ENCODE results near the gene VILL.
"Not testable (repeated sequence)": the region's sequence is repeated elsewhere in the genome, so short reads cannot be mapped to it uniquely, and the experiment has no call there.

The VILL gene

DNA sequence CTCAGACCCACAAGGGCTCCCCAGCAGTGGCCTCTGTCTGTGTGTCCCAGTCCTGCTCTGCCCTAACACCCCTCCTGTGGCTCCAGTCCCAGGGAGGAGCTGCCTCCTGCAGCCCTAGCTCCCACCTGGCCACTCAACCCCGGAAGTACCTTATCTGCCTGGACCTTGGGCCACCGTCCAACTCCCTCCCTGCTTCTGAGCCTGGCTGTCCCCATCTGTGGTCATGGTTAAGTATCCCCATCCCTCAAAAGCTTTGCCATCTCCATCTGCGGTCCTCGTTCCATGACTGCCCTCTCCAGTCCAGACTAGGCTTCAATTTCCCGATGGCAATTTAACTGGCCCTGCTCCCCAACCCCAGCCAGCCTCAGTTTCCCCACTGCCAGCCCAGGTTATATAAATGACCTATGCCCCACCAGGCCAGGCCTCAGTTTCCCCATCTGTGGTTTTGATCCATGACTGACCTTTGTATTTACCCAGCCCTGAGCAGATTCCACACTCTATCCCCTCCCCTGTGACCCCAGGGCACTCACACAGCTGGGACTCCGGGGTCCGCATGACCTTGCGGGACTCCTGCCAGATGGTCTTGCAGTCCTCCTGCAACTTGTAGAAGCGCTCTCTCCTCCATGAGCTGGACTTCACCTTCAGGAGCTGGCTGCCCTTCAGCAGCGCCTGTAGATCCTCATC, 29.2 kb downstream of the VILL start:
- DNase-seq: no peak

DNA sequence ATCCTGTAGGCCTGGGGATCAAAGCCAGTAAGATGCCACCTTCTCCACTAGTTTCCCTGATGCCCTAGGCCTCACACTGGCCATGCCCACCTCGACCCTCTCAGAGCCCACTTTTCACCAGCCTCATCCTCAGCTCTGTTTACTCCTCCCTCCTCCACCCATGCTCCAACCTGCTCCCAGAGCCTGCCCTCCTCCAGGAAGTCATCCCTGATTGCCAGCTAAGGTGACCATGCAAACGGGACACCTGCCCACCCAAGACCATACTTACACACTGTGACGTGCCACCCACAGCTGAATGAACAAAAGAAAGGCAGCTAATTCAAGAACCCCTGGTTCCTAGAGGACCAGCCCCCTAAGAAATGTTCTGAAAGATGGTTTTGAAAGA, 29.7 kb downstream of the VILL start:
- no peak for DNase-seq

DNA sequence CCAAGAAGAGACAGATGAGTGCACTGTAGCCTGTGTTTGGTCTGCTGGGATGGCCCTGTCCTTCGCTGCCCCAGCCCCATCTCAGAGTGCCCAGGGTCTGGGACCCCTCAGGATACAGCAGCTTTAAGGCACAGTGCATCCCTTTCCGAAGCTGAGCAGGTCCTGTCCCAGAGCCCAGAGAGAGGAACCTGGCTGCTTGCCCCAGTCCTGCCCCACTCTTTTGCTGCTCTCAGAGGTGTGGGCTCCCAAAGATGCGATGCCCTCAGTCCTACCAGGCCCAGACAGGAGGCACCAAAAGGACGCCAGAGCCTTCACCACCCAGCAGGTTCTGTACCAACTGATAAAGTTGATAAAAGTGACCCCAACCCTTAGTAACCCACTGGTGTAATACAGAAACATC, 30.6 kb downstream of the VILL start:
- no peak for DNase-seq

DNA sequence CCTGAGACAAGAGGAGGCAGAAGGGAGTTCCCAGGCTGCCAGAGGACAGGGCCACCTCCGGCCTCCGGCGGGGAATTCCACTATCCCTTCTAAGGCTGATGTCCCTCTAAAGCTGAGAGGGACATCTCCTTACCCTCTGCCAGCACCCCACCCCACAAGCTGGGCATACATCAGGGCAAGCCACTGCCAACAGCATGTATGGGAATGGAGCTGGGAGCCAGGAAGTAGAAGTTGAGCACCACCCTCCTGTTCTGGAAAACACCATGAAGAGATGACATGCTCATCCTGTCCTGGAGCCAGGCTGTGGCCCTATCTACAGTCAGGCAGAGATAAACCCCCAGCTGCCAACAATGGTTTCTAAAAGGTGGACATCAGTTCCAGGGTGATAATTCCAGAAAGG, 31.7 kb downstream of the VILL start:
- DNase-seq: no peak

DNA sequence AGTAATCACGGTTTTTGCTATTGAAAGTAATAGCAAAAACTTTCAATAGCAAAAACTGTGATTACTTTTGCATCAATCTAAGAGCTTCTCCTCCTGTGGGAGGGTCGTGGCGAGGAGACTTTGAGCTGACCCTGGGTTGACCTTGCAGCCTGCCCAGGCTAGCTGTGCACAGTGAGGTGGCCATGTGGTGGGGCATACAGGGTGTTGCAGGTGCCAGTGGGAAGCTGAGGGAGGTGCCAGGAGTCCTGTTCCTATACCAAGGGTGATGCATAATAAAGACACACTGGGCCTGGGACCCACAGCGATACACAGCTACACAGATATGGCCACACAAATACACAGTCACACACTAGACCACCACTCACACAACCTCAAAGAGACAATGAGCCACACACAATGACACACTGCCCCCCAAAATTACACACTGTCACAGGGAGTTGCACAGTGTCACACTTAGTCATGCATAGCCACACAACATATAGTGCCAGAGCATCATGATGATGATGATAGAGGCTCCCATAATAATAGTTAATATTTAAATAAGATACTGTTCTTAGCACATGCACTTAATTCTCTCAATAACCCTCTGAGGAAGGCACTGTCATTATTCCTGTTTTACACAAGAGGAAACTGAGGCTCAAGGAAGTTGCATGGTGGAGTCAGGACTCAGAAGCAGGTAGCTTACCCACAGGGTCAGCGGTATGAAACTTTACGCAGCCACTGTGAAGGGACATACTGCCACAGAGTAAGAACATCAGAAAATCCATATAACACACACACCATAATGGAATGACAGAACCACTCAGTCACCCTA, 32.5 kb downstream of the VILL start:
- no peak for DNase-seq

DNA sequence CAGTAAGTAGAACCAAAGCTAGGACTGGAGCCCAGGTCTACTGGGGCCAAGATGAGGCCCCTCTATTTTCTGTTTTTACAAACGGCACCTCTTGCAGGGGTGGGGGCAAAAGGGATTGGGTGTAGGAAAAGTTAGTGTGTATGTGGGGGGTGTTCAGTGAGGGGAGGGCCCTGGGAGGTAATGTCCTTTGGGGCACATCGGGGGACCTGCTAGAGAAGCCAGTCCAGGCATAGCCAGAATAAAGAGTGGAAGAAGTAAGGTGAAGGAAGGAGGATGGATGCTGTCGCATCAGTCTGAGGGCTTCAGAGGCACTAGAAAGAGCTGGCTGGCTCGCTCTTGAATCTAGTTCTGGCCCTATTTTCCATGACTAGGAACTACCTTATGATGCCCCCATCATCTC, 36.3 kb downstream of the VILL start:
- DNase-seq: no peak

DNA sequence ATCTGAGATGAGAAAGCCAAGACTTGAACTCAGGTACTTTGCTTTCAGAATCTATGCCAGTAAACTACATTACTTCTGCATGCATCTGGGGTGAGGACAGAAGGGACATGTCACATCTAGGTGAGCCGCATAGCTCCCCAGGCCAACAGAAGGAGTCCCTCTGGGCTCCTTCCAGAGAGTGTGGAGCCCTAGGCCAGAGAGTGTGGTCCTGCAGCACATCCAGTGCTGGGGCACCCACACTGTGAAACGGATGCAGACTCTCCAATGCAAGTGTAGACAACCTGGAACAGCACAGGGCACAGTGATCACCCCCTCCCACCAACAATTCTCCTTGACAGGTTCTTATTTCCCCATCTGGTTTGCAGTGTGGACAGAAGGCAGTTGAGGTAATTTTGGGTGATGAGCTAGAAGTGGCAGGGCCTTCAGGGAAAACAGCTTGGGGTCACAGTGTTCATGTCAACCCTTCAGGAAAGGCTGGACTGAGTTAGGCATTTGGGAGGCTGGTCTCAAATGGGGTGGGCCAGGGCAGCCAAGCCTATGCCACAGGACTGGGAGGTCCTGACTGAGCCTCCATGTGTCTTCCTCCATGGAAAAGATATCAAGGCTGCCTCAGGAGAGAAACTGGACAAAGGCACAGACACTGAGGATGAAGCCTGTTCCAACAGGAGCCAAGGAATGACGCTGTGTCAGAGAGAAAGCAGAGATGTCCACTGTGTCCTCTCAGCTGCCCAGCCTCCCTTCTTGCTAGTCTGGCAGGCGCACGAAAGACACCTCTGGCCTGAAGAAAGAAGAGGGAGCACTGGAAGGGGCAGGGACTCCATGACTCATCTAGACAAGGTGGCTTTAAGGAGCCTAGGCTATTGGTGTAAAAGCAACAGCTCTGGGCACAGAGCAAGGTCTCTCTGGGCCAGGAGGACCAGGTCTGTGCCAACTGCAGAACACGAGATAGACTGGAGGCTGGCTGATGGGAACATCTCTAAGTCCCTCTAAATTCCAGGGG, 37.2 kb downstream of the VILL start:
- DNase-seq: no peak

DNA sequence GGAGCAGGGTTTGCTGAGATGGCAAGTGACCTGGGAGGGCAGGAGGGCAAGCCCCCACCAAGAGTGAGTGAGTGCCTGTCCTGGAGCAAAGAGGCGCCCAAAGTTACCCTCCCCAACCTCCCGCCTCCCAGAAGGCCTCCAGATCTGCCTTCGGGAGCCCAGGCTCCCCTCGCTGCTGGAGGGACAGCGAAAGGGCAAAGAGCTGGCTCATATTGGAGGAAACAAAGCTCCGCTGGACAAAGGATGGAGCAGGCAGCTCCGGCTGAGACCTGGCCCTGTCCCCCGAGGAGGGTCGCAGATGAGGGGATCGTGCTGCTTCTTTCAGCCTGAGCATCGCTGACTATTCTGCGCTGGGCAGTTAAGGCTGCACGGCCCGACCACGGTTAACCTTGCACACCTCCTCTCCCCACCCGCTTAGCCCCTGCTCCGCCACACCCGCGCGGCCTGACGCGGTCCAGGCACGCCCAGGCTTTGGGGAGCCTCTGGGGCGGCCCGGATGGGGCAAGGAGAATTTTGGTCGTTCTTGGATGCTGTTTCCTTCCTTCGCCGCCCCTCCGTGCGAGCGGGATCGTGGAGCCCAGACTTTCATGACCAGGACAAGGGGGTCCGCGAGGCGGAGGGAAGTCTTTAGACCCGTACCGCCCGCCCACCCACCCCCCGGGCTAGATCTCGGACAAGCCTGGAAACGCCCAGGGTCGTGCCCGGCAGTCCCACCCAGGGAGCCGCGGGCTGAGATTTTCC, 38.2 kb downstream of the VILL start:
- no peak for DNase-seq

DNA sequence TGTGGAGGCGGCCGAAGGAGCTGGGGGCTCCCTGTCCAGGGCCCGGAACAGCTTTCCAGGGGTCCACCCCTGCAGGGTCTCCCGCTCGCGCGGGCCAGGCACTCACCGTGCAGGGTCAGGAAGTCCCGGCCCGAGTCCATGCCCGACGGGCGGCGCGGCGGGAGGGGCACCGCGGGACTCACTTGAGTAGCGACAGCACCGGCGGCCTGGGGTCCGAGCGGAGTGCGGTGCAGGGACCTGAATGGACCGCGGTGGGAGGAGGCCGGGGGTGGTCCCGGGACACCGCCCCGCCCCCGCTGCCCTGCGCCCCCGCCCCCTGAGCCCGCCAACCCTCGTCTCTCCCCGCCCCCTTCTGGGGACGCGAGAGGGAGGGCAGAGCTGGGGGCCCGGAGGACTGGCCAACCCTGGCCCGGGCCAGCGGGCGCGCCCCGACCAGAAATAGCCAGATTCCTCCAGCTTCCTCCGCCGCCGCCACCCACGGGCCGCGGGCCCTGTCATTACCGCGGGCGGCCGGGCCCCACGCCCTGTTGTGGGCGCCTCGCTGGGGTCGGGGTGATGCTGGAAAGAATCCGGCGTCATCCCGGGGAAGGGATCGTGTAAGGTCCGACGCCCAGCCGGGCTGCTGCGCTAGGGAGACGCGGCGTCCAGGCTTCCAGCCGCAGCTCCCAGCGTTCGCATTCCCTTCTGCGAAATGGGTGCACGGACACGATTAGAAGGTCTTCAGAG, 39.0 kb downstream of the VILL start, which contains the start of gene PLCD1:
PLCD1 (minus strand) TSS at position 243 of the 726 bp plus-strand sequence; CDS start at position 140, 103 bp downstream.
- DNase-seq: peak; percentile 33

DNA sequence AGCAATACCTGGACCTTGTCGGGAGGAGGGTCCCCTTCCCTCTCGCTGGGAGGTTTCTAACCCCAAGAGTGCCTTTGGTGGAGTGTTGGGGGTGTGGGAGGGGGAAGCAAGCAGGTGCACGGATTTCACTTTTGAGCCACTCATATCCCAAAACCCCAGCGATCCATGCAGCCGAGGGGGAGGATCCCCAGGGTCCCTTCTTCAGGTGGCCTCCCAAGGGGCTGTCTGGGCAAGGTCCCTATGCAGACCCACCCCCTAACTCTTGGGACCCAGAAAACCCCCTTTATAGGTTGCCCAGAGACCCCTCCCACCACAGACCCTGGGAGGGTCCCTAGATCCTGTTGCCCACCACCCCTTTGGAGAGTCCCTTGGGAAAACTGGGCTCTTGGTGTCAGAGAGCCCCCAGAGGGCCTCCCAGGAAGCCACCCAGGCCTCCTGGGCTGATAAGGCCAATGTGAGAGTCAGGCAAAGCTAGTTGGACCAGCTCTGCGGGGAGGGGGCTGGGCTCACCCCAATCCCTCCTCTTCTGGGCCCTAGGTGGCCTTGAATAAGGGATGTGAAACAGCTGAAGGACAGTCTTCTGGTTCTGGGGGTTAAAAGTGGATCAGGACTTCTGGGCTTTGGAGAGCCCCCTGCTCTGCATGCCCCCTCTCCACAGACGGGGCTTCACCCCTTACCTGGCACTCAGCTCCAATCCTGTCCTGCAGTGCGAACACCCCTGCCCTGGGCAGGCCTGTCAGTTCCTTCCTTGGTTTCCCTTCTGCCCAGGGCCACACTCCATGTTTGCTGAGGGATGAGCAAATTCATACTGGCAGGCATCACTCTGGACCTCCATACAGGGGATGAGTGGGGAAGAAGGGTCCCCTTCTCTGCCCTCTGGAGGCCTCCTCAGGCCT, 39.8 kb downstream of the VILL start:
- no peak for DNase-seq

DNA sequence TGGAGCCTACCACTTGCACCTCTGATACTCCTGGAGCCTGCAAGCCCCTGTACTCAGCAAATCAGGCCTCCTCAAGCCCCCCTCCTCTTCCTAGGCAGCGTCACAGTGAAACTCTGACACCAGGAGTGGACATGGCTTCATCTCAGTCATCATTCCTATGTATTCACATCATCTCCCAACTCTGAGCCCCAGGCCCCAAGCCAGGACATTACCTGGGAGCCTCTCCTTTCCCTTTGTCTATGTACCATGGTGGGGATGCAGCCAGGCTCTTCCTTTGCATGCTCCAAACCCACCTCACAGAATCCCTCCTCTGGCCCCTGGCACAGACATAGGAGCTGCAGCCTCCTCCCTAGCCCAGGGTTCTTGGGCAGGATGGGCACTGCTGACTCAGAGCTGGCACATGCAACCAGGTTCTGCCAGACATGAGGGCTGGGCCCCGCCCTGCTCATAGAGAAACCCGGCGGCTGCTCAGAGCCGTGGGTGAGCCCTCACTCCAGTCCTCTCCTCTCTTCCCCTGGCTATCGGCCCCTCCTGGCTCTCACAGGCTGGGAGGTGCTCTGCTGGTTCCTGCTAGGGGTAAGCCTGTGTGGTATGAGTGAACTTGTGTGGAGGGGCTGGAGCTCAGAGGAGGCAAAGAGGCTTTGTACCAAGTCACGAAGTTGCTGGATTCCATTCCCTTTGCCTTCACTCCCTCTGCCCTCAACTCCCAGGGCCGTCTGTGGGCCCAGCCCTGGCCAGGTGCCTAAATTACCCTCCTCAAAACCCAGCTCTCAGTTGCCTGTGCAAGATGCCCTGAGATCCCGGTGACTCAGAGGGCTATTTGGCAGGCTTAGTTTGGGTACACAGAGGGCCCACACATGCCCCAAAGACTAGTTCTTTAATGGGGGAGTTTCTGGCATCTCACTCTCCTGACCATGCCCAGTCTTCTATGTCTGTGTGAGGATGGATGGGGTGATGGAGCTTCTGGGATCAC, 40.7 kb downstream of the VILL start:
- no peak for DNase-seq

DNA sequence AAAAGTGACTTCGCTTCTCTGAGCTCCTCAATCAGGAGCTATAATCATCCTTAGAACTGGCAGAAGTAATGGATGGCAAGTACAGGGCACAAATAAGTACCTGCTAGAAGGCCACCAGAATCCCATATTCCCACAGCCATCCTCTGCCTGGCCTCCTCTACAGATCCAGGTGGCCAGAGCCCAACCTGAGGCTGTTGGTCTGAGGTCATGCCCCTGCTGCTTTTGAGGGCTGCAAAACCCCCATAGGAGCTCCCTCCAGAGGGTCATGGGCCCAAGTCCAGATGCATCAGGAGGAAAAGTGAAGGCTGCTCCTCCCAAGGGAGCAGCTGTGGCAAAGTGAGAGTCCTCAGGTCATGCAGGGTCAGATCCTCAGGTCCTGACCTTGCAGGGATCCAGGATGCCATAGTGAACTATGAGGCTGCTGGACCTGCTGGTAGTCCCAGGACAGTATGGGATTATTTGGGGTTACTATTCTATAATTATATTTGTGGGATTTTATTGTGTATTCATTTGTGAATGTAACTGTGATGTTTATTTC, 41.8 kb downstream of the VILL start:
- no peak for DNase-seq

DNA sequence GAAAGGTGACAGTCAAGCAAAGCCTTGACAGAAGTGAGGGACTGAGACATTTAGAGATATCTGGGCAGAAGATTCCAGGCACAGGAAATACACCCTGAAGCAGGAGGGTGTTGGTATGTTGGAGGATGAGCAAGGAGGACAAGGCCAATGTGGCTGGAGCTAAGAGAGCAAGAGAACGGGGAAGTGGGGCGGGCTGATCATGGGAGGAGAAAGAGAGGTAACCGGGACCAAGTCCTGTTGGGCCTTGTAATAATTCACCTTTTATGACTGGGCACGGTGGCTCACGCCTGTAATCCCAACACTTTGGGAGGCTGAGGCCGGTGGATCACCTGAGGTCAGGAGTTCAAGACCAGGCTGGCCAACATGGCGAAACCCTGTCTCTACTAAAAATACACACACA, 43.0 kb downstream of the VILL start:
- DNase-seq: not testable (repeated sequence)

DNA sequence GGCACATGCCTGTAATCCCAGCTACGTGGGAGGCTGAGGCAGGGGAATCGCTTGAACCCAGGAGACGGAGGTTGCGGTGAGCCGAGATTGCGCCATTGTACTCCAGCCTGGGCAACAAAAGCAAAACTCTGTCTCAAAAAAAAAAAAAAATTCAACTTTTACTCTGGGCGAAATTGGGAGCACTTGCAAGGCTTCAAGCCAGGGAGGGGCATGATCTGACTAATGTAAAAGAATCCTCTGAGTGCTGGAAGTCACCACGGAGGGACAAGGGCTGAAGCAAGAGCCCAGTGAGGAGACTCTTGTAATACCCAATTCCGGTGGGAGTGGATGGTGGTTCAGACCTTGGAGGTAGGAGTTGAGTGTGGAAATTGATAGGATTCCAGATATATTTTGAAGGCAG, 43.7 kb downstream of the VILL start:
- DNase-seq: not testable (repeated sequence)

DNA sequence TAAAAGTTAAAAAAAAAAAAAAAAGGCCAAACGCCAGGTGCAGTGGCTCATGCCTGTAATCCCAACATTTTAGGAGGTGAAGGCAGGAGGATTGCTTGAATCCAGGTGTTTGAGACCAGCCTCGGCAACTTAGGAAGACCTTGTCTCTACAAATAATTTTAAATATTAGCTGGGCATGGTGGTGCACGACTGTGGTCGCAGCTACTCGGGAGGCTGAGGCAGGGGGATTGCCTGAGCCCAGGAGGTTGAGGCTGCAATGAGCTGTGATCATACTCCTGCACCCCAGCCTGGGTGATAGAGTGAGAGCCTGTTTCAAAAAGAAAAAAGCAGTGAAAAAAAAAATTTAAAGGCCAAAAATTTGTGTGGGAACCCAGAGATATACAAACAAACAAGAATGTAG, 45.7 kb downstream of the VILL start:
- no peak for DNase-seq

DNA sequence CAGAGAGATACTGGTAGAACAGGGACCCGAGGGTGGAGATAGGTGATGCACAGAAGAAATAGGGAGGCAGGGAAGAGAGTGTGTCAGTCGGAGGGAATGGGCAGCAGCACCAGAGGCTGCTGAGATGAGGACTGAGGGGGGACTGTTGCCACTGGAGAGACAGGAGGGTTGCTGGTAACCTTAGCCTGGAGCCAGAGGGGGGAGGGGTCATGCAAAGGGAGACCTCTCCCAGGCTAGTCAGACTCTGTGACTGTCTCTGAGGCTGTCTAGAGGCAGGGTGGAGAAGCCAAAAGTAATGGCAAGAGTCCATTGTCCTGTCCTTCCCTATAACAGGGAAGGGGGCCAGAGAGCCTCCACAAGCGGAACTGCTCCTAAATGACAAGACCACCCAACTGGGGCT, 46.3 kb downstream of the VILL start:
- no peak for DNase-seq

DNA sequence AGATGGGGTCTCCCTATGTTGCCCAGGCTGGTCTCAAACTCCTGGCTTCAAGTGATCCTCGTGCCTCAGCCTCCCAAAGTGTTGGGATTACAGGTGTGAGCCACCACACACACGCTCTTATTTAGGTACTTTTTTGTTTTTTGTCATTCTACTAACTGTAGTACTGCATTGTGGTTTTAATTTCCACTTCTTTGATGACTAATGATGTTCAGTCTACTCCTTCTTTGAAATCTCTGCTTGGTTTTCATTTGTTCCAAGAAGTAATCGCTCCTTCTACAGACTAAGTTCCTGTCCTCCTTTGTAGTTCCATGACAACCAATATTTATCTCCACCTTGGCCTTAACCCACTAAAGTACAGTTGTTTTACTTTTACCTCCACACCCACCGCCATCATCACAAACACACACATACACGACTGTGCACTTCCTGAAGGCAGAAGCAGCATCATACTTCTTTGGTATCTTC, 47.9 kb downstream of the VILL start:
- DNase-seq: no peak

DNA sequence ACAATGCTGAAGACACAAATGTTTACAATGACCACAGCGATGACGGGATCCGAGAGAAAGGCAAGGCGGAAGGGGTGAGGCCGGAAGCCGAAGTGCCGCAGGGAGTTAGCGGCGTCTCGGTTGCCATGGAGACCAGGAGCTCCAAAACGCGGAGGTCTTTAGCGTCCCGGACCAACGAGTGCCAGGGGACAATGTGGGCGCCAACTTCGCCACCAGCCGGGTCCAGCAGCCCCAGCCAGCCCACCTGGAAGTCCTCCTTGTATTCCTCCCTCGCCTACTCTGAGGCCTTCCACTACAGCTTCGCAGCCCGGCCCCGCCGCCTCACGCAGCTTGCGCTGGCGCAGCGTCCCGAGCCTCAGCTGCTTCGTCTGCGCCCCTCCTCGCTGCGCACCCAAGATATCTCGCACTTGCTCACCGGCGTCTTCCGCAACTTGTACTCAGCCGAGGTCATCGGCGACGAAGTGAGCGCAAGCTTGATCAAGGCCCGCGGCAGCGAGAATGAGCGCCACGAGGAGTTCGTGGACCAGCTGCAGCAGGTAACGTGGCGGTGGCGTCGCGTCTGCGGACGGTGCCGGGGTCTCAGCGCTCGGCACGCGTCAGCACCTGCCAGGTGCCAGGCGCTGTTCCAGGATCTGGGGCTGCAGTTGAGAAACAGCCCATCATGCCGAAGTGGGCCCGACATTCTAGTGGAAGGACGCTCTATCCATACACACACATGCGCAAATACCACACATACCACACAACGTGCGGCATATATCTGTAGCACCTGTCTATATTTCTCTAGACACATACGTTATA, 48.7 kb downstream of the VILL start, which contains the start of gene DLEC1:
DLEC1 (plus strand) TSS at position 108 of the 798 bp plus-strand sequence; CDS start at position 126, 18 bp downstream.
- DNase-seq: peak; percentile 14
